Measurements from ENCODE around the gene CACNA1B.

GRCh38 chr9:138033950-138034349 is 156.4 kb downstream of the CACNA1B start:
- TF ChIP-seq POLR2A (IDR thresholded peaks at IDR 0.05; ENCODE audit: low read depth, low read length) (no peak), POLR2AphosphoS5 (IDR thresholded peaks at IDR 0.05; ENCODE audit: low read depth, low read length) (no peak), SPI1 (IDR thresholded peaks at IDR 0.05; ENCODE audit: low read depth, low read length) (no peak), PAX5 (IDR thresholded peaks at IDR 0.05; ENCODE audit: insufficient read depth, low read length, severe bottlenecking) (no peak), TAF1 (IDR thresholded peaks at IDR 0.05; ENCODE audit: low read depth, low read length) (no peak), POU2F2 (IDR thresholded peaks at IDR 0.05; ENCODE audit: low read depth, low read length) (no peak)

Measured in GM12891 (cell line).